OCI-M2 (cell line): Measurements from ENCODE around the gene VAMP2.
A peak's percentile ranks its signal among the peaks of the same experiment; 100 is the strongest.
"Not testable (repeated sequence)": the region's sequence is repeated elsewhere in the genome, so short reads cannot be mapped to it uniquely, and the experiment has no call there.

Experiments used
- DNase-seq: peaks from one replicate; lab custom pipeline; 2025; ENCODE audit not compliant: unreplicated experiment; lab: John Stamatoyannopoulos, UW

The VAMP2 gene

DNA sequence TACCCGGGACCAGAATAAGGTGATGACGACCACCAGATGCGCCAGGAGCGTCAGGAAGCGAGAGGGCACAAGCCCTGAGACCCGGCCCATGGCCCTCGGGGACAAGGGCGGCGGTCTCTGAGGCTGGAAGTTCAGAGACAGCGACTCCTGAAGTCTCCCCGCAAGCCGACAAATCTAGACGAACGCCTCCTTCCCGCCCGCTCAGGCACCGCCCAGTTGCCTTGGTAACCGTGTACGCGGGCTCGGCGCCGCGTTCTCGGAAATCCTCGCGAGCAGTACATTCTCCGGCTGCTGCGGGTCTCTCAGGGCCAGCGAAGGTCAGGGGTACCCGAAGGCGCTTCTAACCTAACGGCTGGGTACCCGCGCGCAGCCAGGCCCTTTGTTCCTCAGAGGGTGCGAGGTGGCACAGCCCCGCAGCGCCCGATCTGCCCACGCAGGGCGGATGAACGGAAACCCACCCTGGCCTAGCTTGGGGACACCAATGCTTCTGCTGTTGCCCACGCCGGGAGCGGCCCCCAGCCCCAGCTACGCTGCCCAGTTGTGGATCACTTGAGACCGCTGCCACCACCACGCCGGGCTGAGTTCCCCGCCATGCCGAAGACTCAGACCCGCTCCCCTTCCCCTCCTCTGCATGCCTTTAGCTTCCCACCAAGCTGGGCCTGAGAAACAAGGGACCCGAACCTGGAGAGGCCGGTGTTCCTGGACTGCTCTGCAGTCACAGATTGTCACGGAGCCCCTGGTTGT lies 13.6 kb upstream of the VAMP2 start, which contains the start of gene TMEM107:
TSS of gene TMEM107 (minus strand) at position 184 of the 744 bp plus-strand sequence. CDS start at position 90, 94 bp downstream.
- DNase-seq, result no peak

DNA sequence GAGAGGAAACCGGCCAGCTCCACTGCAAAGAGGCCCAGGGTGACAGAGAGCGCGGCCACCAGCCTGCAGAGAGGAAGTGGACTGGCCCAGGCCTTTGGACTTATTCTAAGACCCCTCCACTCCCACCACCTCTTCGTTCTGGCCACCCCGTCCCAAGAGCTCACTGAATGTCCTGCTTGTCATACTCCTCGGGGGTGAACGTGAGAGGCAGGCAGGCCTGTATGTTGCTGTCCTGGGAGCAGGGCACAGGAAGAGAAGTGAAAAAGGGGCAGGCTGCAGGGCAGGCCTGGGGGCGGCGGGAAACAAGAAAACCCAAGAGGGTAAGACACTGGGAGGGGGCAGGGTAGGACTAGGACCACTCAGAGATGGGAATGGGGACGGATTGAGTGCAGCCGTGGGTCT lies 13.0 kb upstream of the VAMP2 start:
- DNase-seq, result no peak

GRCh38 chr17:8173871-8174322 lies 11.1 kb upstream of the VAMP2 start:
- DNase-seq, result no peak

- DNase-seq, result peak; percentile 90
Observed at GRCh38 chr17:8173056-8173870, 10.5 kb upstream of the VAMP2 start.

GRCh38 chr17:8170186-8170585 lies 7.4 kb upstream of the VAMP2 start:
- not testable (repeated sequence) for DNase-seq

GRCh38 chr17:8167526-8167925 lies 4.8 kb upstream of the VAMP2 start:
- DNase-seq, result no peak

DNA sequence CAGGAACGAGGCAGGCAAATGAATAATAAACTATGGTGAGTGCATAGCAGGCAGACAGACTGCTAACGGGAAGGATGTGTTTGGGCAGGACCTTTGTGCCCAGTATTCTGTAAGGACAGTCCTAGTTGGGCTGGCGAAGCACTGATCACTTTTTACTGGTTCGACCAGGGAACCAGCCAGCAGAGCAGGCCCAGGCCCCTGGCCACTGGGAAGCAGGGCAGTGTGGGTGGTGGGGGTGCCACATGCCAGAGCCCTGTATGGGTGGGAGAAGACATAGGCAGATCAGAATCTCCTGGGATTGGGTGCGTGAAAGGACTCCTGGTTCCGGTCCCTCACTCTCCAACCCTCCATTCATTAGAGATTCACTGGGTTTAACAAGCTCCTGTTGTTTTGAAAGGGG lies 4.0 kb upstream of the VAMP2 start:
- no peak for DNase-seq

DNA sequence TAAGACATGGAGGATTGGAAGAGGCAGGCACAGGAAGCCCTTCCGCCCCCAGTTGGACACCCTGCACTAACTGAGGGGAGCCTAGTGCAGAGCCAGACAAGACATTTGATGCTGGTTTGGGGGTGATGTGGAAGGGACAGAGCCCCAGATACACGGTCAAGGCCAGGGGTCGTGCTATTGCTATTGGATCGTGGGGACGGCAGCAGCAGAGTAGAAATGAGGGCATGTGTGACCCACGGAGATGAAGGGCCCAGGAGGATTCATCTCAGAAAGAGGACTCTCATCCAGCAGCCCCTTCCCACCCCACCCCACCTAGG lies 2.0 kb upstream of the VAMP2 start:
- DNase-seq, result no peak

DNA sequence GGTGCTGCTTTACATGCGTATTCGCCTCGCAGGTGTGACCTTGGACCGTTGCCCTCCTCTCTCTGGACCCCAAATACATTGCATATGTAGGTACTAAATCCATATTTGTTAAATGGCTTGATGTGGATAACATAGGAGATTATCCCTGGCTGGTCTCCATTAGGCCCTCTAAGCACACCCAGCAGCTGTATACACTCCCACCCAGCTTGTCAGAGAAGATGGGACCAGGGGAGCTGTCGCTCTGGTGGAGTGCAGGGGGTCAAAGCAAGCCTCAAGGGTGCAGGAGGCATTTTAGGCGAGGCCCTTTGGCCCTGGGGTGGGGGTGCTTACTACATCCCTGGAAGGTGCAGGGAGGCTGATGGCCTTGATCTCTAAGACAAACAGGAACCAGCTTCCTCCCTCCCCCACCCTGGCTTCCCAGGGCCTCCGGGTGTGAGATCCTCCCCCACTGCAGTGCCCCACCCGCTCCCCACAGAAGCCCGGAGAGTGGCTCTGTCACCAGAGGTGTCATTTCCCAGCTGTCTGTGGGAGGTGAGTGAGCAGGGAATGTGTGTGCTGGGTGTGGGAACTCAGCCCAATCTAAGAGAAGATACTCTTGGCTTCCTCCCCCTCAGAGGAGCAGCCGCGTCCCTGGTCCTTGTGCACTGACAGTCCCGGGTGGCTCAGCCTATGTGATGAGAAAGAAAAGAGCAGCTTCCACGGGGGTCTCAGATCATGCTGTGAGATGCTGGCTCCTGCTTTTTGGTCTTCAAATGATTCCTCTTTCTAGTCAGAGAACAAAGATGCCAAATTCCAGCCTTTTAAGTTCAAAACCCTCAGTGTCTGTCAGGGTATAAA lies 1.4 kb upstream of the VAMP2 start:
- DNase-seq, result peak; percentile 36

DNA sequence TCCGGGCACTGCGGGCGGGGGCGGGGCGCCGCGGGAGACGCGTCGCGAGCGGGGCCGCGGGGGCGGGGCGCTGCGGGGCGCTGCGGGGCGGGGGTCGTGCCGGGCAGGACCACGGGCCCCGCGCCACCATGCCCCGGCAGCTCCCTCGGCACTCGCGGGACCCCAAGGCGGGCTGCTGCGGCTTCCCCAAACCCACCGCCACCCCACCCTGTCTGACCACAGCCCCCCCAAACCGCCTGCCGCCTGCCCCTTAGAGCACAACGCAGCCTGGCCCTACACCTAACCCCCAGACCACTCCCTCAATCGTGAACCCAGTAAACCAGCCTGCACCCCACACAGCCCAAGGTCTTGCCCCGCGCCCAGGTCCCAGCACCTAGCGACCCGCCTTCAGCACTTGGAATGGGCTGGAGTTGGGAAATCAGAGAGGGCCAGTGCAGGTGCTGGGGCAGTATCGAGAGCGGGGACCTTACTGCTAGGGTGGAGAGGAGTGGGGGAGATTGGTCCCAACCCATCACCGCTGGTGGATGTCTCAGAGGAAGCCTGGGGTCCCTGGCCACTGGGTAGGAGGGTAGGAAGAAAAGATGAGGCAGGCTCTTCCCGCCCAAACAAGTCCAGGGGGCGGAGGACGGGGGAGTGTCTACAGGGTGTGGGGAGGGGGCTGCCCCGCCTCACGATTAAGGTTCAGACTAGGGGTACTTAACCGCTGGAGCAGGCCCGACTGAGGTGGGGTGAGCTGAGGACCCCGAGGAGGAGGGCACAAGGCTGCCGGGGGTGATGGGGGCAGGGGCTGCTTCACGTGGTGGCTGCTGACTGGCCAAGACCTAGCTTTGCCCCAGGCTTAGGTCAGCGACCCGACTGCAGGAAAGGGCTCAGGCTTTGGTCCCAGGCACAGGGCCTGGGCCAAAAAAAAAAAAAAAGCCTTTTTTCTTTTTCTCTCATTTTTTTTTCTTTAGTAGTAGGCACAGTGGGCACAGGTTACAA lies 539 bp upstream of the VAMP2 start:
- no peak for DNase-seq

DNA sequence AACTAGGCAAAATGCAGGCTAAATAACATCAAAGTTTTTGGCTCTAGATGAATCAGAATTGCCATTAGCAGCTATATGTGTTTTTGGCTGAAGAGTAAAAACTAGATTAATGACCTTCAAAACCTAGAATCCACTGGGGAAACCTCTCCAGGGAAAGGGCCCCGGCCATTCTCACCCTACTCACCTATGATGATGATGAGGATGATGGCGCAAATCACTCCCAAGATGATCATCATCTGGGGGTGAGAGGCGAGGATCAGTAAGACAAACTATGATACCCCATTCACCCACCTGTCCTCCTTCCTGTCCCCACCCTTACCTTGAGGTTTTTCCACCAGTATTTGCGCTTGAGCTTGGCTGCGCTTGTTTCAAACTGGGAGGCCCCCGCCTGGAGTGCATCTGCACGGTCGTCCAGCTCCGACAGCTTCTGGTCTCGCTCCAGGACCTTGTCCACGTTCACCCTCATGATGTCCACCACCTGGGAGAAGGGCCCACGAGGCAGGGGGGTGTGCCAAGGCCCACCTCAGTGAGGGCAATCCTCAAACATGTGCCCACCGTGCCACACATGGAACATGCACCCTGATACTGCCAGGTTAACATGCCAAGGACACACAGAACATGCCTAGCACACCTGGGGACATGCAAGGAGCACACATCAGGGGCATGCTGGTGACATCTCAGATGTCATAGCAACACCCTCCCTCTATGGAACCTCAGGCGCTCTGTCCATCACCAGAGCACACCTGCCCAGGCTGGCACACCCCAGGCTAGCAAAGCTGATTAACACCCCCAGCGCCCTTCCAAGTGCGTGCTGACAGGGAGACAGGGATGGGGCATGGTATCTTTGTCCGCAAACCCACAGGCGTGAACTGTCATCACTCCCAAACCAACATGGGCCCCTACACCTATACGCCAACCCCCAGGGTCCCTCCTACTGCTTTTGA lies 1.2 kb downstream of the VAMP2 start:
- no peak for DNase-seq

DNA sequence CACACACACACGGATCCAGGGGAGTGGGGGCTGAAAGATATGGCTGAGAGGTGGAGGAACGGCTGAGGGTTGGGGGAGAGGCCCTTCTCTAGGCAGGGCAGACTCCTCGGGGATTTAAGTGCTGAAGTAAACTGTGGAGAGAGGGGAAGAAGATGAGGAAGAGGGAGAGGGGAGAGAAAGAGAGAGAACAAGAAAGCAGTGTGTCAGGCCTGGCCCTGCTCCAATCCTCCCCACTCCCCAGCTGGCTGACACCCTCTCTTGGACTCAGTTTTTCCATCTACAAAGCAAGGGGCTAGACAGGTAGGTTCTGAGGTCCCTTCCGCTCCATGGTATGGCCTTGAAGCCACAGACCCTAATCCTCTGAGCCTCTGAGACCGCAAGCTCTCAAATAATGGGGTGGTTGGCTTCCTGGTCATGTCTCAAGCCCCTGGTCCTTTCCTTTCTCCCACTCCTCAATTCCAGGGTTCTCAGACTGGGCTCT lies 2.0 kb downstream of the VAMP2 start:
- DNase-seq, result no peak

DNA sequence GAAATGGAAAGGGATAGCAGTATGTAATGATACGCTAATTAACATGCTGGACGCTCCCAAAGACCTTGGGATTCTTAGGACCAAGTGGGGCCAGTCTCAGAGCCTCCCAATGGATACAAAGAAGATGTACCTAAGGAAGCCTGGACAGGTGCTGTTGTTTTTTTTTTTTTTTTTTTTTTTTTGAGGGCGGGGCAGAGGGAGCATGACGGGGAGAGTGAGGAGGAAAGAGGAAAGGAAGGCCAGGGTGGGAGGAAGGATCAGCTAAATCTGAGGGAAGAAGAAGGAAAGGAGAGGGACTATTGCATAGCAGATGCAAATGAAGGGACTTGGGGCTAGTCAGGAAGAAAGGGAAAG lies 2.5 kb downstream of the VAMP2 start:
- DNase-seq, result no peak

GRCh38 chr17:8159459-8160223 lies 3.1 kb downstream of the VAMP2 start:
- no peak for DNase-seq

DNA sequence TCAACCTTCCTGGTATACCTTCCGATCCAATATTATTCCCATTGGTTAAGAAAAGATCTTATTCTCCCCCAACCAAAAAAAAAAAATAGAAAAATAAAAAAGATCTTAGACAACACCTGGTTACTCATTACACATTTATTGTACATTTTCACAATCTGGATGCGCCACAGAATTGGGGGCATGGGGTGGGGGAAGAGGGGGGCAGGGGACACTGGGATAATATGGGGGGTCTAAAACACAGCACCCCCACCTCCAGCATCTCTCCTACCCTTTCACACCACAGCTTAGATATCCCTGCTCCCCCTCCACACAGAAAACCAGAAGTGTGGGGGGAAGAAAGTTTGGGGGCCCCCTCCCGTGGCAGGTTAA lies 3.7 kb downstream of the VAMP2 start:
- no peak for DNase-seq

DNA sequence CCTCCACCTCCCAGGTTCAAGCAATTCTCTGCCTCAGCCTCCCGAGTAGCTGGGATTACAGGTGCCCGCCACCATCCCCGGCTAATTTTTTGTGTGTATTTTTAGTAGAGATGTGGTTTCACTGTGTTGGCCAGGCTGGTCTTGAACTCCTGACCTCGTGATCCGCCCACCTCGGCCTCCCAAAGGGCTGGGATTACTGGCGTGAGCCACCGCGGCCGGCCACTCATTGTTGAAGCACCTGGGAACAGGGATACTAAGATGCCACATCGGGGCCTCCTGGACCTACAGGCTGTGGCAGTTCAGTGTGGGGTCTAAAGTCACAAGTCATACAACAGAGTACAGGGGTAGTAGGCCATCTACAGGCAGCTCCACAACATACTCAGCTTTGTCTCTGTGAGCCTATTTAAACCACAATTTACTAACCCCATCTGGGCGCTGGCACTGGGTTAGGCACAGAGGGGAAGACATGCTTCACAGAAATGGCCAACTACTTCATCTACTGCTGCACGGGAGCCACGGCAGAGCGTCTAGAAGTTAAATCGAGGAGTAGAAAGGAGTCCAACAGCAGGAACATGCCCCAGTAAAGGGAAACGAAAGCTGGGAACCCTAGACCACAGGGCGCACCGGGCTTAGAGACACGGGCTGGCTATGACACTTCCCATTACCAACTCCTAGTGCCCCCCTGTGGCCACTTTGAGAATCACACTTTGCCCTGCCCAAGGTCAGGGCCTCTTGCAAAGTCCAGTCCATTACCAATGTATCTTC lies 4.3 kb downstream of the VAMP2 start:
- peak; percentile 84 for DNase-seq

DNA sequence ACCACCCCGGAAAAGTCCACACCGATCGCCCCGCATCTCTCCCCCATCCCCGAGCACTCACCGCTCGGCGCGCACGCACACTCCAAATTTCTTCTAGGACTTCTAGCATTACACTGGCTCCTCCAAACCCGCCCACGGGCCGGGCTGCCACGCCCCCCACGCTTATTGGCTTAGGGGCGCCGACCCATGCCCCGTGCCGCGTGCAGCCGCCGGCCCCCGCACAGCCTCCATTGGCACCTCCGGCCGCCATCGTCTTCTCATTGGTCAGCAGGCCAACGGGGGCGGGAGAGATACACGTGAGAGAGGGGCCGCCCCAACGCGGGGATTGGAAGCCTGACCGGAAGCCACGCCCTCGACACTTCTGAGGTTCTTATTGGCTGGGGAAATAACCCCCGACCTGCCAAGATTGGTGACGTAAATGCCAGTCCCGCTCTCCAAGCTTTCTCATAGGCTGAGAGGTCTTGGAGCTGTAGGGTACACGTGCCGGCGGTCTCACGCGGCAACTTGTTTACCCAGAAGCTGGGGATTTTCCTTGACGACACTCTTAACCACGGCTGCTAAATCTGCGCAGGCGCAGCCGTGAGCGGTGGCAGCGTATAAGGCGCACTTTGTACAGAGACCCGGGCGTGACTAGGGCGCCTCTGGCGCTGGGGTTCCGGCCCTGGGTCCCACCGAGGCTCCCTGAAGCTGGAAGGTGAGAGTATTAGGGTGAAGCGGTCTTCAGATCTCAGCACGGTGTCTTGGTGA lies 6.3 kb downstream of the VAMP2 start:
- peak; percentile 95 for DNase-seq
